HEK293 (cell line): ENCODE data around the gene MCUR1.

Source experiments
- CTCF ChIP-seq: fragments of 450-650 bp; formaldehyde crosslinking; IDR thresholded peaks from 2 replicates; pipeline ENCODE4 v1.5.1; 2016; ENCODE audit warnings: missing biosample characterization, missing genetic modification characterization
- ZNF266 ChIP-seq: fragments of 450-650 bp; formaldehyde crosslinking; IDR thresholded peaks from 2 replicates; pipeline ENCODE4 v1.5.1; 2016; ENCODE audit warnings: missing biosample characterization, missing genetic modification characterization, low read depth
- ZNF529 ChIP-seq: fragments of 450-650 bp; formaldehyde crosslinking; IDR thresholded peaks from 2 replicates; pipeline ENCODE4 v1.5.1; 2017; ENCODE audit warnings: missing genetic modification characterization, missing biosample characterization; ENCODE audit not compliant: insufficient replicate concordance

GRCh38 chr6:13769655-13770053, 44.7 kb downstream of the MCUR1 start:
- TF ChIP-seq CTCF (tag by site-specific recombination): no peak
- TF ChIP-seq ZNF266 (tag by site-specific recombination): no peak
- TF ChIP-seq ZNF529 (tag by site-specific recombination): no peak
